Suprapubic skin (tissue), 4 donors: ENCODE measurements around the gene C2.

Experiments
- CTCF ChIP-seq, 2 donors: fragments of 200-600 bp in 1 of 2; fragments of 450-650 bp in 1 of 2; sonication (generic) in 1 of 2; IDR thresholded peaks; one replicate each; pipeline ENCODE4 v1.5.1; 2016 to 2019; ENCODE audit warnings: antibody characterized with exemption in 2 of 2, mild to moderate bottlenecking in 1 of 2, moderate library complexity in 1 of 2
- EP300 ChIP-seq: sonication (generic); formaldehyde crosslinking; IDR thresholded peaks from one replicate; pipeline ENCODE4 v1.6.1; 2017; ENCODE audit warnings: antibody characterized with exemption
- POLR2A ChIP-seq, 2 donors: fragments of 450-650 bp; IDR thresholded peaks; one replicate each; pipeline ENCODE4 v1.6.1; 2017; ENCODE audit warnings: antibody characterized with exemption in 2 of 2, mild to moderate bottlenecking in 2 of 2, moderate library complexity in 2 of 2
- POLR2AphosphoS5 ChIP-seq, 3 donors: sonication (generic); formaldehyde crosslinking; IDR thresholded peaks; one replicate each; pipeline ENCODE4 v1.6.1; 2017; ENCODE audit warnings: antibody characterized with exemption in 3 of 3

- TF ChIP-seq CTCF (IDR thresholded peaks at IDR 0.05) (no peak), POLR2A (IDR thresholded peaks at IDR 0.05) (no peak), POLR2AphosphoS5 (IDR thresholded peaks at IDR 0.05) (no peak), EP300 (no peak)
Observed at GRCh38 chr6:31889331-31889972, 38.1 kb upstream of the C2 start.
